Measurements from ENCODE around the gene PTTG1.

DNA sequence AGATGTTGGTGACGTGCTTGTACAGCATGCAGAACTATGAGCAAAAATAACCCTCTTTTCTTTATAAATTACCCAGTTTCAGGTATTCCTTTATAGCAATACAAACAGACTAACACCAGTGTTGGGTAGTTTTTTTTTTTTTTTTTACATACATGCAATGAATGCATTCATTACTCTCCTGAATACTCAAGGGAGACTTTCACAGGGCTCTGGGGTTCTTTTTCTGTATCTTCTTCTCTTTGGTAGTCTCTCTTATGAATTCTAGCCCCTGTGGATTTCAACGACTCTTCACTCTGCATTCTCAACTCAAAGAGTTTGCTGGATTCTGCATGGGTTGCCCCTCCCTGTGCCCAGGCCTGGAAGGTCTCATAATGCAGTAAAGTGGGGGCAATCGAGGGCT, 27.8 kb downstream of the PTTG1 start:
- TF ChIP-seq POLR2A (IDR thresholded peaks at IDR 0.05) (no peak), CTCF (IDR thresholded peaks at IDR 0.05) (no peak), POLR2AphosphoS5 (IDR thresholded peaks at IDR 0.05) (no peak)
